HEK293 (cell line): ENCODE results near the gene TXNDC15.
"Not testable (repeated sequence)": the region's sequence is repeated elsewhere in the genome, so short reads cannot be mapped to it uniquely, and the experiment has no call there.

Experiments
- CTCF ChIA-PET: fragments of 350-600 bp; formaldehyde crosslinking; extraction: SDS; loops from one replicate; lab custom pipeline; 2021; ENCODE audit warnings: antibody characterized with exemption; lab: Yijun Ruan, JAX
- POLR2A ChIA-PET: fragments of 300-600 bp; formaldehyde crosslinking; extraction: SDS; loops from one replicate; lab custom pipeline; 2020; ENCODE audit warnings: antibody characterized with exemption, inconsistent platforms; lab: Yijun Ruan, JAX
- H3K27ac ChIP-seq: fragments of 200-500 bp; sonication (Bioruptor generic); 2 replicates; pipeline ENCODE4 v1.5.1; 2014; ENCODE audit warnings: low read depth, low read length, control low read depth, inconsistent platforms; ENCODE audit errors: extremely low read depth
- H3K36me3 ChIP-seq, 2 experiments: fragments of 200-500 bp in 1 of 2; sonication (Bioruptor generic) in 1 of 2; 1 replicate in 1 of 2; 2 replicates in 1 of 2; pipeline ENCODE4 v1.5.1; 2014 to 2017; ENCODE audit warnings: inconsistent platforms in 2 of 2, low read length in 2 of 2; ENCODE audit not compliant: control insufficient read depth in 2 of 2, insufficient read depth in 1 of 2
- H3K4me1 ChIP-seq: fragments of 200-500 bp; sonication (Bioruptor generic); 2 replicates; pipeline ENCODE4 v1.5.1; 2014; ENCODE audit warnings: mild to moderate bottlenecking, low read length, inconsistent platforms; ENCODE audit not compliant: control insufficient read depth, insufficient read depth
- H3K4me3 ChIP-seq: 2 replicates; pipeline ENCODE4 v1.5.1; 2011; ENCODE audit warnings: low read depth, mild to moderate bottlenecking, control low read depth, low read length, moderate library complexity
- H3K9me3 ChIP-seq: fragments of 200-500 bp; sonication (Bioruptor generic); 2 replicates; pipeline ENCODE4 v1.5.1; 2014; ENCODE audit warnings: low read depth, low read length, inconsistent platforms; ENCODE audit not compliant: control insufficient read depth, insufficient read depth
- HOXA7 ChIP-seq: sonication (generic); formaldehyde crosslinking; IDR thresholded peaks from 2 replicates; pipeline ENCODE4 v1.8.1; 2022; ENCODE audit warnings: missing genetic modification reagents, borderline replicate concordance
- SETDB1 ChIP-seq: IDR thresholded peaks from one replicate; pipeline ENCODE4 v1.6.1; 2017; ENCODE audit warnings: mild to moderate bottlenecking, low read length, moderate library complexity, mixed read lengths; ENCODE audit not compliant: insufficient read length
- ZBTB20 ChIP-seq: fragments of 450-650 bp; formaldehyde crosslinking; IDR thresholded peaks from 2 replicates; pipeline ENCODE4 v1.5.1; 2016; ENCODE audit warnings: missing biosample characterization, missing genetic modification characterization
- ZBTB48 ChIP-seq: fragments of 450-650 bp; formaldehyde crosslinking; IDR thresholded peaks from 2 replicates; pipeline ENCODE4 v1.5.1; 2016; ENCODE audit warnings: missing biosample characterization, missing genetic modification characterization
- ZFP37 ChIP-seq: fragments of 450-650 bp; formaldehyde crosslinking; IDR thresholded peaks from 2 replicates; pipeline ENCODE4 v1.5.1; 2016; ENCODE audit warnings: missing biosample characterization, missing genetic modification characterization
- ZNF121 ChIP-seq: fragments of 450-650 bp; formaldehyde crosslinking; IDR thresholded peaks from 2 replicates; pipeline ENCODE4 v1.5.1; 2016; ENCODE audit warnings: missing biosample characterization, missing genetic modification characterization
- ZNF175 ChIP-seq: fragments of 450-650 bp; formaldehyde crosslinking; IDR thresholded peaks from 2 replicates; pipeline ENCODE4 v1.5.1; 2016; ENCODE audit warnings: missing biosample characterization, missing genetic modification characterization
- ZNF510 ChIP-seq: fragments of 450-650 bp; formaldehyde crosslinking; IDR thresholded peaks from 2 replicates; pipeline ENCODE4 v1.5.1; 2018; ENCODE audit warnings: mild to moderate bottlenecking, missing genetic modification characterization, missing biosample characterization; ENCODE audit not compliant: insufficient replicate concordance
- ZNF544 ChIP-seq: fragments of 450-650 bp; formaldehyde crosslinking; IDR thresholded peaks from 2 replicates; pipeline ENCODE4 v1.5.0; 2017; ENCODE audit warnings: missing biosample characterization, missing genetic modification characterization
- ZNF654 ChIP-seq: fragments of 450-650 bp; formaldehyde crosslinking; IDR thresholded peaks from 2 replicates; pipeline ENCODE4 v1.5.1; 2016; ENCODE audit warnings: low read depth, missing biosample characterization, missing genetic modification characterization
- TF ChIP-seq, protein P1 (sequence below): fragments of 450-650 bp; formaldehyde crosslinking; IDR thresholded peaks from 2 replicates; pipeline ENCODE4 v1.5.1; 2016; ENCODE audit warnings: missing biosample characterization, missing genetic modification characterization
- TF ChIP-seq, protein P2 (sequence below): fragments of 450-650 bp; formaldehyde crosslinking; IDR thresholded peaks from 2 replicates; pipeline ENCODE4 v1.5.1; 2016; ENCODE audit warnings: missing biosample characterization, missing genetic modification characterization
- TF ChIP-seq, protein P3 (sequence below): fragments of 450-650 bp; formaldehyde crosslinking; IDR thresholded peaks from 2 replicates; pipeline ENCODE4 v1.5.1; 2016; ENCODE audit warnings: missing biosample characterization, missing genetic modification characterization
- TF ChIP-seq, protein P4 (sequence below): fragments of 450-650 bp; formaldehyde crosslinking; IDR thresholded peaks from 2 replicates; pipeline ENCODE4 v1.5.1; 2016; ENCODE audit warnings: missing biosample characterization, missing genetic modification characterization
- TF ChIP-seq, protein P5 (sequence below): fragments of 450-650 bp; formaldehyde crosslinking; IDR thresholded peaks from 2 replicates; pipeline ENCODE4 v1.5.1; 2017; ENCODE audit warnings: missing biosample characterization, missing genetic modification characterization
- TF ChIP-seq, protein P6 (sequence below): fragments of 450-650 bp; formaldehyde crosslinking; IDR thresholded peaks from 2 replicates; pipeline ENCODE4 v1.5.1; 2016; ENCODE audit warnings: missing biosample characterization, missing genetic modification characterization, borderline replicate concordance

The TXNDC15 gene

DNA sequence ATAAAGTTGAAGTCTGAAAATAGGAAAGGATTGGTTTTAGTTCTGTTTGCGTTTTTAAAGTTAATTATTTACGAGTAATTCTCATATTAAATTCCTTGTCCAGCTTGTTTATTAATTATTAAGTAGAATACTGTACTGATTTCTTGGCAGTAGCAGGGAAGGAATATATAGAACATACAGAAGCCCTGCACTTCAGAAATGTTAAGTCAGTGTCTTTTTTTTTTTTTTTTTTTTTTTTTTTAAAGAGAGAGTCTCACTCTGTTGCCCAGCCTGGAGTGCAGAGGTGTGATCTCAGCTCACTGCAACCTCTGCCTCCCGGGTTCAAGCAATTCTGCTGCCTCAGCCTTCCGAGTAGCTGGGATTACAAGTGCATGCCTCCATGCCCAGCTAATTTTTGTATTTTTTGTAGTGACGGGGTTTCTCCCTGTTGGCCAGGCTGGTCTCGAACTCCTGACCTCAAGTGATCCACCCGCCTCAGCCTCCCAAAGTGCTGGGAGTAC is 24.7 kb upstream of the TXNDC15 start:
- H3K4me3 ChIP-seq, H3K9me3 ChIP-seq, H3K27ac ChIP-seq: not testable (repeated sequence)
- ChIA-PET CTCF (interaction anchor here (0.9 to 1.4 kb wide), 4 partner anchors 8 to 55 kb away, joined by 3 to 4 read pairs (median 3); partner anchors contain the start of gene PCBD2), POLR2A (interaction anchor here (0.6 to 1.2 kb wide), 5 partner anchors 13 to 55 kb away, joined by 3 to 6 read pairs (median 5); partner anchors contain the start of gene PCBD2)
- TF ChIP-seq ZNF121 (tag by site-specific recombination): peak; percentile 77; the same call in 1 of the 2 replicates
- TF ChIP-seq, protein P1, sequence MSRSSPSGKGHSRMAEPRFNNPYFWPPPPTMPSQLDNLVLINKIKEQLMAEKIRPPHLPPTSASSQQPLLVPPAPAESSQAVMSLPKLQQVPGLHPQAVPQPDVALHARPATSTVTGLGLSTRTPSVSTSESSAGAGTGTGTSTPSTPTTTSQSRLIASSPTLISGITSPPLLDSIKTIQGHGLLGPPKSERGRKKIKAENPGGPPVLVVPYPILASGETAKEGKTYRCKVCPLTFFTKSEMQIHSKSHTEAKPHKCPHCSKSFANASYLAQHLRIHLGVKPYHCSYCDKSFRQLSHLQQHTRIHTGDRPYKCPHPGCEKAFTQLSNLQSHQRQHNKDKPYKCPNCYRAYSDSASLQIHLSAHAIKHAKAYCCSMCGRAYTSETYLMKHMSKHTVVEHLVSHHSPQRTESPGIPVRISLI (tag by site-specific recombination): peak; percentile 88
- TF ChIP-seq, protein P2, sequence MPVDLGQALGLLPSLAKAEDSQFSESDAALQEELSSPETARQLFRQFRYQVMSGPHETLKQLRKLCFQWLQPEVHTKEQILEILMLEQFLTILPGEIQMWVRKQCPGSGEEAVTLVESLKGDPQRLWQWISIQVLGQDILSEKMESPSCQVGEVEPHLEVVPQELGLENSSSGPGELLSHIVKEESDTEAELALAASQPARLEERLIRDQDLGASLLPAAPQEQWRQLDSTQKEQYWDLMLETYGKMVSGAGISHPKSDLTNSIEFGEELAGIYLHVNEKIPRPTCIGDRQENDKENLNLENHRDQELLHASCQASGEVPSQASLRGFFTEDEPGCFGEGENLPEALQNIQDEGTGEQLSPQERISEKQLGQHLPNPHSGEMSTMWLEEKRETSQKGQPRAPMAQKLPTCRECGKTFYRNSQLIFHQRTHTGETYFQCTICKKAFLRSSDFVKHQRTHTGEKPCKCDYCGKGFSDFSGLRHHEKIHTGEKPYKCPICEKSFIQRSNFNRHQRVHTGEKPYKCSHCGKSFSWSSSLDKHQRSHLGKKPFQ (tag by site-specific recombination): 0 out of 2 replicates have a peak, but pooled peaks have one; percentile 15
- peaks cover 26 to 28% of the 10 kb centered on the region in 2 experiments for H3K36me3 ChIP-seq
- peaks cover 11% of the 10 kb centered on the region; the same call in 1 of the 2 replicates for H3K4me1 ChIP-seq

DNA sequence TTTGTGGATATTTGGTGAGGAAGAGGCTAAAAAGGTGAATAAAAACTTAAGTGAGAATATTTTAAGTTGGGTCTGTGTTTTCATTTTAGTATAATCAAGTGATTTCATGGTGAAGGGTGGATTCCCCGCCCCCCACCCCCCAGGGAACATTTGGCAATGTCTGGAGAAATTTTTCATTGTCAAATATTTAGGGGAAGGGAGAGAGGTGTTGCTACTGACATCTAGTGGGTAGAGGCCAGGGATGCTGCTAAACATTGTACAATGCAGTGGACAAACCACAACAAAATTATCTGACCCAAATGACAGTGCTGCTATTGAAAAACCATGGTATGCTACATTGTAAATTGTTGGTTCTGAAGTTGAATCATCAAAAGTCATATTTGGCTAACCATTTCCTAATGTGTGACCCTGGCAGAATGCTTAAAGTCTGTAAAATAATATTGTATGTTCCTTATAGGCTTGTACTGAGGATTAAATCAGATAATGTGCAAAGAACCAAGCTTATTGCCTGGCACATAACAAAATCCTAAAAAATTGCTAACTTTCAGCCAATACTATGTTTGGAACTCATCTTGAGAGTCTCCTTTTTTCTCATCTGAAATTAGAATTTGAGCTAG is 22.8 kb upstream of the TXNDC15 start:
- Histone ChIP-seq H3K27ac (0 out of 2 replicates have a peak overlapping the region, but pooled peaks have one; percentile 4), H3K9me3 (no peaks in the 10 kb centered on the region), H3K4me3 (no peak overlapping the region), H3K36me3 (peaks cover 44 to 45% of the 10 kb centered on the region in 2 experiments), H3K4me1 (peaks cover 11% of the 10 kb centered on the region; the same call in 1 of the 2 replicates)
- POLR2A ChIA-PET: interaction anchor here (0.9 to 1.2 kb wide), 2 partner anchors 11 to 53 kb away, joined by 3 to 4 read pairs; no protein-coding TSS in a partner anchor
- CTCF ChIA-PET: interaction anchor here (0.5 to 1.8 kb wide), 10 partner anchors 9 to 100 kb away, joined by 3 to 16 read pairs (median 4); no protein-coding TSS in a partner anchor
- TF ChIP-seq ZNF175 (tag by site-specific recombination) (no peak), HOXA7 (CRISPR knock-in tag) (no peak), ZBTB20 (tag by site-specific recombination) (no peak), SETDB1 (no peak), ZNF654 (tag by site-specific recombination) (peak; percentile 52), ZNF544 (tag by site-specific recombination) (no peak), ZBTB48 (tag by site-specific recombination) (peak; percentile 50; the same call in 1 of the 2 replicates), ZFP37 (tag by site-specific recombination) (no peak), ZNF510 (tag by site-specific recombination) (no peak)
- TF ChIP-seq, protein P3, sequence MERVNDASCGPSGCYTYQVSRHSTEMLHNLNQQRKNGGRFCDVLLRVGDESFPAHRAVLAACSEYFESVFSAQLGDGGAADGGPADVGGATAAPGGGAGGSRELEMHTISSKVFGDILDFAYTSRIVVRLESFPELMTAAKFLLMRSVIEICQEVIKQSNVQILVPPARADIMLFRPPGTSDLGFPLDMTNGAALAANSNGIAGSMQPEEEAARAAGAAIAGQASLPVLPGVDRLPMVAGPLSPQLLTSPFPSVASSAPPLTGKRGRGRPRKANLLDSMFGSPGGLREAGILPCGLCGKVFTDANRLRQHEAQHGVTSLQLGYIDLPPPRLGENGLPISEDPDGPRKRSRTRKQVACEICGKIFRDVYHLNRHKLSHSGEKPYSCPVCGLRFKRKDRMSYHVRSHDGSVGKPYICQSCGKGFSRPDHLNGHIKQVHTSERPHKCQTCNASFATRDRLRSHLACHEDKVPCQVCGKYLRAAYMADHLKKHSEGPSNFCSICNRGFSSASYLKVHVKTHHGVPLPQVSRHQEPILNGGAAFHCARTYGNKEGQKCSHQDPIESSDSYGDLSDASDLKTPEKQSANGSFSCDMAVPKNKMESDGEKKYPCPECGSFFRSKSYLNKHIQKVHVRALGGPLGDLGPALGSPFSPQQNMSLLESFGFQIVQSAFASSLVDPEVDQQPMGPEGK: peak; percentile 60; the same call in 1 of the 2 replicates
- TF ChIP-seq, protein P4, sequence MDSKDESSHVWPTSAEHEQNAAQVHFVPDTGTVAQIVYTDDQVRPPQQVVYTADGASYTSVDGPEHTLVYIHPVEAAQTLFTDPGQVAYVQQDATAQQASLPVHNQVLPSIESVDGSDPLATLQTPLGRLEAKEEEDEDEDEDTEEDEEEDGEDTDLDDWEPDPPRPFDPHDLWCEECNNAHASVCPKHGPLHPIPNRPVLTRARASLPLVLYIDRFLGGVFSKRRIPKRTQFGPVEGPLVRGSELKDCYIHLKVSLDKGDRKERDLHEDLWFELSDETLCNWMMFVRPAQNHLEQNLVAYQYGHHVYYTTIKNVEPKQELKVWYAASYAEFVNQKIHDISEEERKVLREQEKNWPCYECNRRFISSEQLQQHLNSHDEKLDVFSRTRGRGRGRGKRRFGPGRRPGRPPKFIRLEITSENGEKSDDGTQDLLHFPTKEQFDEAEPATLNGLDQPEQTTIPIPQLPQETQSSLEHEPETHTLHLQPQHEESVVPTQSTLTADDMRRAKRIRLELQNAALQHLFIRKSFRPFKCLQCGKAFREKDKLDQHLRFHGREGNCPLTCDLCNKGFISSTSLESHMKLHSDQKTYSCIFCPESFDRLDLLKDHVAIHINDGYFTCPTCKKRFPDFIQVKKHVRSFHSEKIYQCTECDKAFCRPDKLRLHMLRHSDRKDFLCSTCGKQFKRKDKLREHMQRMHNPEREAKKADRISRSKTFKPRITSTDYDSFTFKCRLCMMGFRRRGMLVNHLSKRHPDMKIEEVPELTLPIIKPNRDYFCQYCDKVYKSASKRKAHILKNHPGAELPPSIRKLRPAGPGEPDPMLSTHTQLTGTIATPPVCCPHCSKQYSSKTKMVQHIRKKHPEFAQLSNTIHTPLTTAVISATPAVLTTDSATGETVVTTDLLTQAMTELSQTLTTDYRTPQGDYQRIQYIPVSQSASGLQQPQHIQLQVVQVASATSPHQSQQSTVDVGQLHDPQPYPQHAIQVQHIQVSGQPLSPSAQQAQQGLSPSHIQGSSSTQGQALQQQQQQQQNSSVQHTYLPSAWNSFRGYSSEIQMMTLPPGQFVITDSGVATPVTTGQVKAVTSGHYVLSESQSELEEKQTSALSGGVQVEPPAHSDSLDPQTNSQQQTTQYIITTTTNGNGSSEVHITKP: 0 out of 2 replicates have a peak, but pooled peaks have one; percentile 10
- TF ChIP-seq, protein P5, sequence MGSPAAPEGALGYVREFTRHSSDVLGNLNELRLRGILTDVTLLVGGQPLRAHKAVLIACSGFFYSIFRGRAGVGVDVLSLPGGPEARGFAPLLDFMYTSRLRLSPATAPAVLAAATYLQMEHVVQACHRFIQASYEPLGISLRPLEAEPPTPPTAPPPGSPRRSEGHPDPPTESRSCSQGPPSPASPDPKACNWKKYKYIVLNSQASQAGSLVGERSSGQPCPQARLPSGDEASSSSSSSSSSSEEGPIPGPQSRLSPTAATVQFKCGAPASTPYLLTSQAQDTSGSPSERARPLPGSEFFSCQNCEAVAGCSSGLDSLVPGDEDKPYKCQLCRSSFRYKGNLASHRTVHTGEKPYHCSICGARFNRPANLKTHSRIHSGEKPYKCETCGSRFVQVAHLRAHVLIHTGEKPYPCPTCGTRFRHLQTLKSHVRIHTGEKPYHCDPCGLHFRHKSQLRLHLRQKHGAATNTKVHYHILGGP (tag by site-specific recombination): no peak
- TF ChIP-seq, protein P6, sequence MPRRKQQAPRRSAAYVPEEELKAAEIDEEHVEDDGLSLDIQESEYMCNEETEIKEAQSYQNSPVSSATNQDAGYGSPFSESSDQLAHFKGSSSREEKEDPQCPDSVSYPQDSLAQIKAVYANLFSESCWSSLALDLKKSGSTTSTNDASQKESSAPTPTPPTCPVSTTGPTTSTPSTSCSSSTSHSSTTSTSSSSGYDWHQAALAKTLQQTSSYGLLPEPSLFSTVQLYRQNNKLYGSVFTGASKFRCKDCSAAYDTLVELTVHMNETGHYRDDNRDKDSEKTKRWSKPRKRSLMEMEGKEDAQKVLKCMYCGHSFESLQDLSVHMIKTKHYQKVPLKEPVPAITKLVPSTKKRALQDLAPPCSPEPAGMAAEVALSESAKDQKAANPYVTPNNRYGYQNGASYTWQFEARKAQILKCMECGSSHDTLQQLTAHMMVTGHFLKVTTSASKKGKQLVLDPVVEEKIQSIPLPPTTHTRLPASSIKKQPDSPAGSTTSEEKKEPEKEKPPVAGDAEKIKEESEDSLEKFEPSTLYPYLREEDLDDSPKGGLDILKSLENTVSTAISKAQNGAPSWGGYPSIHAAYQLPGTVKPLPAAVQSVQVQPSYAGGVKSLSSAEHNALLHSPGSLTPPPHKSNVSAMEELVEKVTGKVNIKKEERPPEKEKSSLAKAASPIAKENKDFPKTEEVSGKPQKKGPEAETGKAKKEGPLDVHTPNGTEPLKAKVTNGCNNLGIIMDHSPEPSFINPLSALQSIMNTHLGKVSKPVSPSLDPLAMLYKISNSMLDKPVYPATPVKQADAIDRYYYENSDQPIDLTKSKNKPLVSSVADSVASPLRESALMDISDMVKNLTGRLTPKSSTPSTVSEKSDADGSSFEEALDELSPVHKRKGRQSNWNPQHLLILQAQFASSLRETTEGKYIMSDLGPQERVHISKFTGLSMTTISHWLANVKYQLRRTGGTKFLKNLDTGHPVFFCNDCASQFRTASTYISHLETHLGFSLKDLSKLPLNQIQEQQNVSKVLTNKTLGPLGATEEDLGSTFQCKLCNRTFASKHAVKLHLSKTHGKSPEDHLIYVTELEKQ (tag by site-specific recombination): no peak
